GM23248 (cell line): ENCODE measurements around the gene ATG7.

Experiments used
- EZH2 ChIP-seq: fragments of 200-600 bp; sonication (generic); IDR thresholded peaks from 2 replicates; pipeline ENCODE4 v1.6.1; 2018; ENCODE audit warnings: antibody characterized with exemption, mild to moderate bottlenecking; ENCODE audit not compliant: insufficient read depth, poor library complexity, severe bottlenecking
- EZH2phosphoT487 ChIP-seq: fragments of 200-600 bp; sonication (generic); IDR thresholded peaks from 2 replicates; pipeline ENCODE4 v1.6.1; 2018; ENCODE audit warnings: antibody characterized with exemption, moderate library complexity, mild to moderate bottlenecking, low read depth; ENCODE audit not compliant: insufficient read depth

GRCh38 chr3:11382146-11382745, 110.0 kb downstream of the ATG7 start:
- no peak for TF ChIP-seq EZH2
- TF ChIP-seq EZH2phosphoT487 = no peak
